ENCODE measurements around the gene ALOX5.

ALOX5 gene

DNA sequence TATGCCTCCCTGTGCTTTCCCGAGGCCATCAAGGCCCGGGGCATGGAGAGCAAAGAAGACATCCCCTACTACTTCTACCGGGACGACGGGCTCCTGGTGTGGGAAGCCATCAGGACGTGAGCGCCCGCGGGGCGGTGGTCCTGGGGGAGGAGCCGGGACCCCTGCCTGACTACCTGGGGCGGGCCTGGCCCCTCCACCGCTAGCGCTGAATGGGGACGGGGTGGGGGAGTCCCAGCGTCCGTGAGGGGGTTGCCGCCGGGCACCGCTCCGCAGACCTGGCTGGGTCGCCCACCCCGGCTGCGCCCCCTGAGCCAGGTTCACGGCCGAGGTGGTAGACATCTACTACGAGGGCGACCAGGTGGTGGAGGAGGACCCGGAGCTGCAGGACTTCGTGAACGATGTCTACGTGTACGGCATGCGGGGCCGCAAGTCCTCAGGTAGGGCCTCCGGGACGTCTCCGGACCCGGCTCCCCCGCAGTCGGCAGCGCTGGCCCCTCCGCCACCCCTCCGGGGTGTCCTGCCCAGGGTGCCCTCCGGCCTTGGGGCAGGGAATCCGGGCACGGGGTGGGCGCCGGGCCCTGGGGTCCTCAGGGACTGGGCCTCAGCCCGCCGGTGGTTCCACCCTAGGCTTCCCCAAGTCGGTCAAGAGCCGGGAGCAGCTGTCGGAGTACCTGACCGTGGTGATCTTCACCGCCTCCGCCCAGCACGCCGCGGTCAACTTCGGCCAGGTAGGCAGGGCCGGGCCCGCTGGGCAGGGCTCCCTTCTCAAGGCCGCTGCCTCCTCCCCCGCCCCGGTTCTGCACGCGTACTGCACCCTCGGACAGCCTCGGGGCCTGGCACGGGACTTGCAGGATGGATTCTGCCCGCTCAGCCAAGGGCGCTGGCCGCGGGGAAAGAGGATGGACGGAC is 69.3 kb downstream of the ALOX5 start:
- DNase-seq (ENCODE audit: low read depth): no peak

DNA sequence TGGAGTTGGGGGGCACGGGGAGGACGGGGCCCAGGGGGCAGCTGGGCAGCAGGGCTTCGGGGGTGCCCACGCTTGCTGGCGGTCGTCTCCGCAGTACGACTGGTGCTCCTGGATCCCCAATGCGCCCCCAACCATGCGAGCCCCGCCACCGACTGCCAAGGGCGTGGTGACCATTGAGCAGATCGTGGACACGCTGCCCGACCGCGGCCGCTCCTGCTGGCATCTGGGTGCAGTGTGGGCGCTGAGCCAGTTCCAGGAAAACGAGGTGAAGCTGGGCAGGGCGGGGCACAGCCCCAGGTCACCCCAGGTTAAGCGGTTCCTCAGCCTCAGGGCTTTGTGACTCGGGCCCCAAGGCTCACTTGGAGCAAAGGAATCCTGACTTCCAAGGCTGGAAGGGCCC is 70.0 kb downstream of the ALOX5 start:
- no peak for DNase-seq (ENCODE audit: low read depth)

DNA sequence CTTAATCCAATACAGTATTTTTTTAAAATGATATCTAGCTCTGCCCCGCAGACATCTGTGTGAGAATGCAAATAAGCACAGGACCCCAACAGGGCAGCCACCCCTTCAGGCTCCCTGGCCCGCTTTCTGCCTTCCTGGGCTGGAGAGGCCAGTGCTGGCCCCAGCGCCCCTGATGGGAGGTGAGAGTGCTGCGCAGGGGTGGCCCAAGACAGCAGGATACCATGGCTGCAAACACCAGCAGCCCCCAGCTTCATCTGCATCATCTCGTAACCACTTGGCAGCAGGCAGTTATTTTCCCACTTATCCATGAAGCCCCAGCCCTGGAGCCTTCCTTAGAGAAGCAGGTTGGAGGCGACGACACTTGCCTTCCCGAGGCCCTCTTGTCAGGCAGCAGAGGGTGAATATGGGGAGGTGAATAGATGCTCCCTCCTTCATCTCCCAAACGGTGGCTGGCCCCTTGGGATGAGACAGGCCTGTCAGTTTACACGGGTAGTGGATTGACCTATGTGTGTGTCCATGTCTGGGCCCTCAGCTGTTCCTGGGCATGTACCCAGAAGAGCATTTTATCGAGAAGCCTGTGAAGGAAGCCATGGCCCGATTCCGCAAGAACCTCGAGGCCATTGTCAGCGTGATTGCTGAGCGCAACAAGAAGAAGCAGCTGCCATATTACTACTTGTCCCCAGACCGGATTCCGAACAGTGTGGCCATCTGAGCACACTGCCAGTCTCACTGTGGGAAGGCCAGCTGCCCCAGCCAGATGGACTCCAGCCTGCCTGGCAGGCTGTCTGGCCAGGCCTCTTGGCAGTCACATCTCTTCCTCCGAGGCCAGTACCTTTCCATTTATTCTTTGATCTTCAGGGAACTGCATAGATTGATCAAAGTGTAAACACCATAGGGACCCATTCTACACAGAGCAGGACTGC is 71.2 kb downstream of the ALOX5 start:
- DNase-seq (ENCODE audit: low read depth): no peak

DNA sequence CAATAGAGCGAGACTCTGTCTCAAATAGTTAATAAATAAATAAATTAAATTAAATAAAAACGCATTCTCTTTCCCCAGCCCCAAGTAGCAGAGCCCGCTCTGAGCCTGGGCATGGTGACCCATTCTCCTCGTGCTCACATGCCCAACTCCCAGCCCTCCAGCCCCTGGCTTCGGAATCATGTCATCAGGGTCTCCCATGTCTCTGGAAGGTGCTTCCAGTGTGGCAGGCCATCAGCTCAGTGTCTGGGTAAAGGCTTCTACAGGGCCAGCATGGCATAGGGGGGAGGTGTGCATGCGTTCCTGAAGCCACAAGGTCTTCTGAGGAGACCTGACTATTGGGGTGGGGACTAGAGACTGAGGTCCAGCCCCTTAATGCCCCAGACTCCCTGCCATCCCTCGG is 72.8 kb downstream of the ALOX5 start:
- no peak for DNase-seq (ENCODE audit: low read depth)

DNA sequence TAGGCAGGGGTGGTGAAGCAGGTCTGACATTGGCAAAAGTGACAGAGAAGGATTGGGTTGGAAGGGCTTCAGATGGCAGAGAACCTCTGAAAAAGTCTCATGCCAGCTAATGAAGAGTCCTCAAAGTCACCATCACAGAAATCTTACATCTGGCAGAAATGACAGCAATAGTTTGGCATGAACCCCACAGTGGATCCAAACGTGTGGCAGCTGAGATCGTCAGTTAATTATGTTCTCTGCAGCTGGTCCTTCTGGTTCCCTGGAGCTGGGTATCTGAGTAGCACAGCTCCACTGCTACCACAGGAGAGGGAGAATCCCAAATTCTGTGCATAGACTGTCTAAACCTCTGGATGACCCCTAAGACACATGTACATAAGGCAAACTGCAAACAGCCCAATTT is 73.4 kb downstream of the ALOX5 start:
- DNase-seq (ENCODE audit: low read depth): no peak

DNA sequence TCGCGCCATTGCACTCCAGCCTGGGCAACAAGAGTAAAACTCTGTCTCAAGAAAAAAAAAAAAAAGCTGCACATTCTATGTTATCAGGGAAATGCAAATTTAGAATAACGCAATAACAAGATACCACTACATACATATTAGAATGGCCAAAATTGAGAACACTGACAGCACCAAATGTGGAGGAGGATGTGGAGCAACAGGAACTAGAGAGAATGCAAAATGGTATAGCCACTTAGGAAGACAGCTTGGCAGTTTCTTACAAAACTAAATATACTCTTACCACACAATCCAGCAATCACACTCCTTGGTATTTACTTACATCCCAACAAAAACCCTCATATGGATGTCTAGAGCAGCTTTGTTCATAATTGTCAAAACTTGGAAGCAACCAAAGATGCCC is 76.8 kb downstream of the ALOX5 start:
- DNase-seq (ENCODE audit: low read depth): no peak

DNA sequence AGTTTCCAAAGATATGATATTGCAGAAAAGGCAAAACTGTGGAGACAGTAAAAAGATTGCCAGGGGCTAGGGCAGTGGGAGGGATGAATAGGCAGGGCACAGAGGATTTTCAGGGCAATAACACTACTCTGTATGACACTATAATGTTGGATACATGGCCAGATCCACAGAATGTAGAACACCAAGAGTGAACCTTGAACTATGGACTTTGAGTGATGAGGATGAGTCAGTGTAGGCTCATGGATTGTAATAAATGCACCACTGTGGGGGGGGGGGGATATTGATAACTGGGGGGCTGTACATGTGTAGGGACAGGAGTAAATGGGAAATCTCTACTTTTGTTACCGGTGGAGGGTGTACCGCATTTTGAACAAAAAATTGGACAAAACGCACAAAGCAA is 77.4 kb downstream of the ALOX5 start:
- no peak for DNase-seq (ENCODE audit: low read depth)

DNA sequence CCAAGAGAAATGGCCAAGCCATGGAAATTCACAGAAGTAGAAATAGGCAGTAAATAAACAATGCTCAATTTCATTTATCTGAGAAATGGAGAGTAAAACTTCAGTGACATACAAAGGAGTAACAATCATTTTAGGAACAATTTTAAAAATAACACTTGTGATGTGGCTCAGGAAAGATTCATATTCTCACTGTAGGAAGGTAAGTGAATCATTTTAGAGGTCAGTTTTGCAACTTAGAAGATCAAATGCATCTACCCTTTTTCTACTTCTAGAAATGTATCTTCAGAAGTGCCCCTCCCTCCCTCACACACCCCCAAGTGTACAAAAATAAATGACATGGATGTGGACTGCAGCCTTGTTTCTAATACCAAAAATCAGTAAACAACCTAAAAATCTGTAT is 78.3 kb downstream of the ALOX5 start:
- DNase-seq (ENCODE audit: low read depth): no peak

DNA sequence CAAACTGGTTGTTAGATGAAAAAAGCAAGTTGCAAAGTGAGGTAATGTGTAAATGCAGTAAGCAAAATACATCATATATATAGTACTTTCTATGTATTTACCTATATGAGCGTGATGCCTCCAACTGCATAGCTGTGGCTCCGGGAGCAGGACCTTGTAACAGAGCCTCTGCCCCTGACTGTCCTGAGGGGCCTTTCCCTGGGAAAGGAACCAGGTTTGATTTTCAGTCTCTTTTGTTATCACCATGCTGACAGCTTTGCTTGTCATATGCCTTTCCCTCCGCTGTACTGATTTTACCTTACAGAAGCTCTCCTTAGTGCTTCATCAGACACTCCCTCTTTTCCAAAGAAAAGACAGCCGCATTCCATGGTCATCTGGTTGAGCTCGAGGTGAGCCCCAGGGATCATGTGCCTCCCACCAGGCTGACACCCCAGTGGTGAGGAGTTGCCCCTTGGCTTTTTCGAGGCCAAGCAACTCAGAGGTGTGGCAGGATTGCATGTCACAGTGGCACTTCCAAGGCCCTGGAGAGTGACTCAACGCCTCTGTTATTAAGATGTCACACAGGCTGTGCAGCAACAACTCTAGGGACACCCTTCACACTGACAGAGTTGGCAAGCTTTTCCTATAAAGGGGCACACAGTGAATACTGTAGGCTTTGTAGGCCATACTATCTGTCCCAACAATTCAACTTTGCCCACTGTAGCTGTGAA is 78.9 kb downstream of the ALOX5 start:
- no peak for DNase-seq (ENCODE audit: low read depth)

DNA sequence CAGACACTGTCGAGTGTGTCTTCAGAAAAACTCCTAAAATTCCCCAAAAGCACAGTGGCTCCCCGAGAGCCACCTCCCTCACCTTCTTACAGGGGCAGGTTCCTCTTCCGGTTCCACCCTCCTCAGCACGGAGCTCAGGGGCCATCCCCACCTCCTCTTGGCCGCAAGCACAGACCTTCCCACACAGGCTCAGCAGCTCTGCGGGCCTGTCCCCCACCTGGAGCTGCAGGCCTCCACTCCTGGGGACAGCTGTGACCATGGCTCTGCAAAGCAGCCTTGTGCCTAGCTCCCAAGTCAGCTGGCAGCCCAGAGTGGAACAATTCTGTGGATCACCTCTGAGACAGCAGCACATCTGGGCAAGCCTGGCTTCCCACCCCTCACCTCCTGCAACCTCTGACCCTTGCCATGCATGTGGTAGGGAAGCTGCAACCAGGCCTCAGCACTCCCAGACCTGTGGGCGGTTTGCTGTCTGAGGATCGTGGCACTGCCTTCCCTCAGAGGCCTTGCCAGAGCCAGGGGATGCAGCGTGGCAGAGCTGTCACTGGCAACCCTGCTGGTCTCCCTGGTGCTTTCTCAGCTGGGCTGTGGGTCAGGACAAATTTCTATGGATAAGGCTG is 79.7 kb downstream of the ALOX5 start:
- DNase-seq (ENCODE audit: low read depth): no peak

DNA sequence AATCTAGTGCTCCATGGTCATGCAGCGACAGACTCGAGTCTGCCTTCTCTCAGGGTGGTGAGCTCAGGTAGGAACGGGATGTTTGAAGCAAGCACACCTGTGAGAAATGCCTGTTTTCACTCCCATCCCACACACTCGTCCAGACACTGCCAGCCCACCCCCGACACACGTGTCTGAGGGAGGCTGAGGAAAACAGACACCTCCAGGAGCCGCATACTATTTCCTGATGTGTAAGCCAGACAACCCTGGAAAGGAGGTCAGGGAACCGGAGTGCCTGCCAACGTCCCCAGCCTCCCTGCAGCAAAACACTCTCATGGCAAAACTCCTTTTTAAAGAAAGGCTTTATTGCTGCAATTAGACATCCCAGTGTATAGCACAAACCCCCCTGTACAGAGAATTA is 80.2 kb downstream of the ALOX5 start:
- no peak for DNase-seq (ENCODE audit: low read depth)

DNA sequence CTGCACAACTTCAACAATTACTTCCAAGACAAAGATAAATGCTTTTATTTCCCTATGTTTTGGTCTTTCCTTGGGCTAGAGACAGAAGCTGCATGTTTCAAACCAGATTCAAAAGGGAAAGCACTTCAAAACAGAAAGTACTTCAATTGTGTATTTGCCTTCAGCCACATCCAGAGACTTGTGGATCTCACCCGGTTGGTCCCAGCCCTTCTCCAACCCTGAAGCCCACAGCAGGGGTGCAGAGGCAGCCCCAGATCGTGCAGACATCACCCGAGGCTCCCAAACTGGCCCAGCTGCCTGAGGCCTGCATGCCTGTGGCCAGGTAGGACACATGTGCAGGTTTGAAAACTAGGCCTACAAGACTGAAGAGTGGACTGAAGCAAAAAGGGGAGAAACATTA is 80.8 kb downstream of the ALOX5 start:
- DNase-seq (ENCODE audit: low read depth): no peak

DNA sequence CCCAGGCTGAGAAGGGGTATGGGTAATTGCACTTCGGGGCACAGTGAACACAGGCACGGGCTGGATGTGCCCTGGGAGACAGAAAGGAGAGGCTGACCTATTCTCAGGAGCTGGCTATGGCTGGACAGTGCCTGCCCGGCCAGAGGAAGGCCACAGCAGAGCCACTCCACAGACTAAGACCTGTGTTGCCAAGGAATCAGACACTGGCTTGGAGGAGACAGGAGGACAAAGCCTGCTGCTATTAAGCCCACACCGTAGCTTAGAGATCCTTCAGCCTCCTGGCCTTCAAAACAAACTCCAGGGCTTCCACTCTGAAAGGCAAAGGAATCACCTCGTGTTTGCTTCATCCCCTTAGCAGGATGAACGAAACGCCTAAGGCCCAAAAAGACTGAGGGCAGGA is 82.2 kb downstream of the ALOX5 start:
- DNase-seq (ENCODE audit: low read depth): no peak

DNA sequence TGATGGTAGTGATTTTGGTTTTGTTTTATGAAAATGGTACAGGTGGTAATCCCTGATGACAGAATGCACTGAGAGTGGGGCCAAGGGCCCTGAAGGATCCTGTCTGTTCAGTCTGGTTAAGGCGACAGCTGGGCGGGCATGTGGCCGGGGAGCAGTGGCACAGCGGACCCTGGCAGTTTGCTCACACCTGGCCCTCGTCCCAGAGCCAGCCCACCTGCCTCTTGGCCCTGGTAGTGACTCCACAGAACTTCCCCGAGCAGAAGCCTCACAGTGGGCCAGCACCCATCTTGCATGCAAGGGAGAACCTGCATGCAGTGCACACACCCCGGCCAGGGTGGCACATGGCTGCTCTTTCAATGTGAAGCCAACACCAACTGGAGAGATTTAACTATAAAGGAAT is 82.8 kb downstream of the ALOX5 start:
- no peak for DNase-seq (ENCODE audit: low read depth)

DNA sequence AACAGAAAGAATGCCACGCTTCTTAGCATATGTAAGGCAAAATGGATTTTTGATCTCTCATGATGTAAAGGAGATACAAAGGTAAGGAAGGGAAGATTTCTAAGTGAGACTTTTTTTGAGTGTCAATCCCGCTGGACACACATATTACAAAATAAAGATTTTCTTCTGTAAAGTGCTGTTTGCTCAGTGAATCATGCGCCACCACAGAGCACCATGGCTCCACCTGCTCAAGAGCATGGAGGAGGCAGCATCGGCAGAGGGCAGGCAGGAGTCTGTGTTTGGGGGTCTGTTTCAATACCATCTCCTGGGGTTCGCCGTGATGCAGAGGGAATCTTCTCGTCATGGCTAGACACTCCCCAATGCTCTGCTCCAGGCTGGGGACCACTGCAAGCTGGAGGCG is 83.5 kb downstream of the ALOX5 start:
- no peak for DNase-seq (ENCODE audit: low read depth)

DNA sequence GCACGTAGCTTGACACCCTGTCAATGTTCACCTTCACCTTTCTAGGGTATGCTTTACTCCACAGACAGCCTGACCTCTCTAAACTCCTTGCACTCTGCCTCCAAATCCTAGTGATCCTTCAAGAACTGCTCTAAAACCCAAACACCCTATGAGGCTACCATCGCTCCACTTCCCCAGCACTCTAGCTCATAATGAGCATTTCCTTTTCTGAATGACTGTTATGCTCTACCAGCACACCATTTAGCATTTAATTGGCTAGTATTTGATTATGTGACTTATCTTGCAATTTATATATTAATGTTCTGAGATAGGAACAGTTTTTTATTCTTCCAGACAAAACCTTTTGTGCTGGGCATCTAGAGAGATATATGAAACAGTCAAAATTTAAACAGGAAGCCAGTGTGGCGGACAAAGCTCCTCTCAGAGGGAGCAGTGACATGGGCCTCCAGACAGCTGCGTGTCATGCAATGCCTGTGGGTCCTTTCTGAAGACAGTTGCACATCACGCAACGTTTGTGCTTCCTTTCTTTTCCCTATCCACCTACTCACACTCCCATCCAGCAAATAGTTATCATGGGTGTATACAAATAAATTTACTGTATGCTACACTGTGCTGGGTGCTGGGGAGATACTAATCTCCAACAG is 86.3 kb downstream of the ALOX5 start:
- no peak for DNase-seq (ENCODE audit: low read depth)

DNA sequence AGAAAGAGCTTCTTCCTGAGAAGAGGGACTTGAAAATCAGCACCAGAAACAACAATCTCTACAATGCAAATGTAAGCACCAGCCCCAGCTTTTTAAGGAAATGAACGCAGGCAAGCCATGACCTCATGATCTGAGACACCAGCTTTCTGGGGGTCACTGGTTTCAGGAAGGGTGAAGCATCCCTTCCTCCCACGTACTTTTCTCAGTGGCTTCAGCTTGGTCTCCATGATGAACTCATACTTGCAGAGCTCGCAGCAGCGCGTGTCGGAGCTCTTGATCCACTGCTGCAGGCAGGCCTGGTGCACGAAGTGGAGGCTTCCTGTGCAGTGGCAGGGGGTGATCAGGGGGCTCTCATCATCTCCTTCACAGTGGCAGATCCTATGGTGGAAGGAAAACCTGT is 87.0 kb downstream of the ALOX5 start:
- no peak for DNase-seq (ENCODE audit: low read depth)

DNA sequence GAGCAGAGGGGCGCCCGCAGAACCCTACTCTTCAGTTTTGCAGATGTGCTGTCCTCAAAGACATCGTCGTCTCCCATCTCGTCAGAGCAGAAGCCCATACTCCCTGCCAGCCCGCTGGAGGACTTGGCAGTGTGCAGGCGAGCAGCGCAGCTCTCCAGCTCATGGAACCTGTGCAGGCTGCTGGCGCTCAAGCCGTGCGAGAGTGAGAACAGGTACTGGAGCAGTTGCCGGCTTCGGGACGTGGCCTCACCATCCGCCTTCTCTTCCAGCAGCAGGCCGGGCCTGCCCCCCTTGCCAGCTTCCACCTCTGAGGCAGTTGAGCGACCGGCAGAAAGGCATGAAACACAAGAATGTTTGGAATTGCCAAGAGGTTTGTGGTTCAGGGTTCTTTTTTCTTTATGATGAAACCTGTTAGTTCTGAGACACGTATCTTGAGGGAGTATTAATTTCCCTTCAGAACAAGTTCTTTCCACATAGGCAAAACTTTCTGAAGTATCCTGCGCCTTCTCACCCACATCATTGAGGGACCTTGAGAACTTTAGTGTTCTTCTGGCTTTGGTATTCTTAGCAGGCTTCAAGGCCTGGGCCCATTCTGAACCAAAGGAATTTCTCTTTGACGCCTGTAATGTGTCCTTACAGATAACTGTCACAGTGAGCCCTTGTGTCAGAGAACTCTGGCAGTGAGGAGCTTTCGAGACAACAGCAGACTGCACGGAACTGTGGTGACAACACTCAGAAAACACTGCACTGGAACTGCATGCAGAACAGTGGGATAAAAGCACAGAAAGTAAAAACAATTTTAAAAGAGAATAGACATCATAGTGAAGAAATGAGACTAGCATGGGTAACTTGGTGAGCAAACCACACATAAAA is 89.5 kb downstream of the ALOX5 start:
- no peak for DNase-seq (ENCODE audit: low read depth)

DNA sequence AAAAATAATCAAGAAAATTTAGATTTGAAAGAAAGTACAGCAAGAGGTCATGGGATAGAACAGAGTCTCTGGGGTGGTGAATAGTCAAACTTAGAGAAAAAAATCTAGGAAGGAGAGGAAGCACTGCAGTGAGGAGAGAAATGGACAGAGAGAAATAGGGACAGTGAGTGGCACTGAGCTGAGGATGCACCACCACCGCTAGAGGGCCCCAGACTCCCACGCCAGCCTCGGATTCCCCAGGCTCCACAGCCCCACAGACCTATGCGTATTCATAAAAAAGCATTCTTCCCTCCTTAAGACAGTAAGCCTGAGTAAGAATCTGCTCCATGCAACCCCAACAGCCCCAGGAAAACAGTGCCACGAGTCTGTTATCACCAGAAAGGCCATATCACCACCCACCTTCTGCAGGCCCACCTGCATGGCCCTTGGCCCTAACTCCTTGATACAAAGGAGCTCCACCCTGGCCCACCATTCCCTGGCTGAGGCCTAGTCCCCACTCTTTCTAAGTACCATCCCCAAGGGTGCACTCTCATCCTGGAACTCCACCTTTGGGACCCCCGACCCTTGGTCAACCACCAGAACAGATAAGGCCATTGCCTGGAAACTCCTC is 91.0 kb downstream of the ALOX5 start:
- peak; percentile 31 for DNase-seq (ENCODE audit: low read depth)

DNA sequence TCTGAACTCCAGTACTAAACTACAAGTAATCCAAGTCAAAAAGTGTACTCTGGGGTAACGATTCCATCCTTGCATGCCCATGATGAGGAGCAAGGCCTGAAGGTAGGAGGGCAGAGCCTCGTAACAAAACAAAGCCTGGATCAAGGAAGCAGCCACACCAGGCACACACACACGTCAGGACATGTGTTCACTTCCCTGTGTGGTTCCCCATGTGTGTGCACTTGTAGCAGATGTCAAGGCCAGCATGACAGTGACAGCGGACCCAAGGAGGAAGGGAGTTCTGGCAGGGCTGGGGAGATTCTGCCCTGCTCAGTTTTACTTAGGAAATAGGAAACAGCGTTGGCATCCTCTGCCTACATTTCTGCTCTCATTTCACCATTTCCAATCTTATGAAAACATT is 92.8 kb downstream of the ALOX5 start:
- no peak for DNase-seq (ENCODE audit: low read depth)
